HepG2 (cell line): Measurements from ENCODE around the gene EDNRB. TPM values are rescaled to one million over a fixed set of nuclear protein-coding genes. Genes with fewer than 3 reads are reported as not detected.

ENCODE experiments used
- HNF1A ChIP-seq, 2 experiments: sonication (generic) in 1 of 2; formaldehyde crosslinking in 1 of 2; IDR thresholded peaks; 2 replicates each; pipeline versions ENCODE4 v1.4.0 to v1.6.1; 2016 to 2020; ENCODE audit warnings: borderline replicate concordance in 1 of 2, low read depth in 1 of 2, mild to moderate bottlenecking in 1 of 2, missing genetic modification reagents in 1 of 2
- SALL1 ChIP-seq: sonication (generic); formaldehyde crosslinking; IDR thresholded peaks from 2 replicates; pipeline ENCODE4 v1.8.0; 2022; ENCODE audit warnings: mild to moderate bottlenecking, missing genetic modification reagents
- SIX1 ChIP-seq: sonication (generic); formaldehyde crosslinking; IDR thresholded peaks from 2 replicates; pipeline ENCODE4 v1.4.0; 2020; ENCODE audit warnings: missing genetic modification reagents, borderline replicate concordance
- ZNF138 ChIP-seq: sonication (generic); formaldehyde crosslinking; IDR thresholded peaks from 2 replicates; pipeline ENCODE4 v1.5.0; 2020; ENCODE audit warnings: mild to moderate bottlenecking, low read depth, missing genetic modification reagents
- ZNF34 ChIP-seq: sonication (generic); formaldehyde crosslinking; IDR thresholded peaks from 2 replicates; pipeline ENCODE4 v1.4.0; 2020; ENCODE audit warnings: mild to moderate bottlenecking, missing genetic modification reagents, borderline replicate concordance
- ZNF710 ChIP-seq: sonication (generic); formaldehyde crosslinking; IDR thresholded peaks from 2 replicates; pipeline ENCODE4 v1.5.0; 2020; ENCODE audit warnings: mild to moderate bottlenecking, missing genetic modification reagents, borderline replicate concordance
- ZNF83 ChIP-seq: sonication (generic); formaldehyde crosslinking; IDR thresholded peaks from 2 replicates; pipeline ENCODE4 v1.4.0; 2020; ENCODE audit warnings: missing genetic modification reagents, mild to moderate bottlenecking, borderline replicate concordance
- polyA plus RNA-seq, 8 experiments: library from polyadenylated mRNA; depleted of rRNA in 3 of 8; stranded (reverse) in 7 of 8; unstranded in 1 of 8; fragments of >200 nt; fragmentation: Illumina TruSeq in 4 of 8; extraction: Trizol in 4 of 8; gene quantifications; 2 replicates each; pipeline versions ENCODE4 v1.2.1 to v1.2.3, GENCODE V29; 2011 to 2016; ENCODE audit warnings: low read depth in 4 of 8, missing spikeins in 1 of 8, mixed read lengths in 1 of 8; ENCODE audit not compliant: insufficient read depth in 1 of 8
- total RNA-seq, 5 experiments: library from RNA; depleted of rRNA; stranded (reverse); fragments of >200 nt; fragmentation: Illumina TruSeq; extraction: Trizol; gene quantifications; 2 replicates each; pipeline ENCODE4 v1.2.3, GENCODE V29; 2016; ENCODE audit warnings: low read depth in 1 of 5

EDNRB gene
- total and polyA plus RNA-seq, 2 of the 13 experiments (the other 11 are each of a cell fraction or from before 2014, with no cell fraction given): not detected

DNA sequence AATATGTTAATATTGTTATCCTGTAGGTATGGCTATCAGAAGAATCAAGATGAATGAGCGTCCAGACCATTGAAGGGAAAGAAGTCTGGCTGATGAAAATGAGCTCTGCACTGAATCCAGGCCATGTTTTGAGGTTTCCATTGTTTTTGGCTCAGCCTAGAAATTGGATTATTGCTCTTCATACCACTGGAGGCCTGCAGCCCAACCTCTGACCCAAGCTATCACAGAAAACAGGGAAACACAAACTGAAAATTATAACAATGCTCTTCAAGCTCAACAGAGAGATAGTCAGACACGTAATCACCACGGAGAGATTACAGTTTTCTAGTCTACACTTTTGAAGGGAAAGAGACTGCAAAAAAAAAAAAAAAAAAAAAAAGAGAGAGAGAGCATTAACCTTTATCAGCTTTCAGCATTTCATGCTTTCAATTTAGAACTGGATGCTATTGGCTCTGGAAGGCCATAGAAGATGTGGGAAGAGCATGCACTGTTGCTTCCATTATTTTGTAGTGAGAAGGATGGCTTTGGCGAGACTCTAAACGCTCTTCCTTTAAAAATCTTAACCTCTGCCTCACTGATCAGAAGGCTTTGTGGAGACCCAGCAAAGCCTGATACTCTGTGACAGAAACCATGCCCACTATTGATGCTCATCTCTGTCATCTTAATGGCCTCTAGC is 10.8 kb downstream of the EDNRB start (continued):
- TF ChIP-seq HNF1A (IDR thresholded peaks at IDR 0.05; ENCODE audit: low read depth) (no peak), HNF1A (CRISPR knock-in tag; IDR thresholded peaks at IDR 0.05; ENCODE audit: borderline replicate concordance) (no peak), ZNF34 (CRISPR knock-in tag) (no peak), SALL1 (no peak), ZNF710 (CRISPR knock-in tag) (no peak), ZNF138 (CRISPR knock-in tag) (no peak), SIX1 (CRISPR knock-in tag) (no peak), ZNF83 (CRISPR knock-in tag) (no peak)
- TF ChIP-seq, all 625 proteins: peak for 0
